Transverse colon (tissue), 4 donors: Measurements from ENCODE around the gene DNASE1L2.

Experiments used
- POLR2AphosphoS5 ChIP-seq, 3 donors: sonication (generic); formaldehyde crosslinking; IDR thresholded peaks; one replicate each; pipeline ENCODE4 v1.6.1; 2016; ENCODE audit warnings: antibody characterized with exemption in 3 of 3
- TF ChIP-seq, protein P1 (sequence below), 5 experiments: fragments of 200-600 bp in 3 of 5; fragments of 450-650 bp in 2 of 5; sonication (generic) in 3 of 5; IDR thresholded peaks; 1 replicate in 2 of 5; 2 replicates in 3 of 5; pipeline ENCODE4 v1.5.1; 2016 to 2017; ENCODE audit warnings: antibody characterized with exemption in 5 of 5, inconsistent platforms in 3 of 5, mild to moderate bottlenecking in 2 of 5, moderate library complexity in 1 of 5

DNA sequence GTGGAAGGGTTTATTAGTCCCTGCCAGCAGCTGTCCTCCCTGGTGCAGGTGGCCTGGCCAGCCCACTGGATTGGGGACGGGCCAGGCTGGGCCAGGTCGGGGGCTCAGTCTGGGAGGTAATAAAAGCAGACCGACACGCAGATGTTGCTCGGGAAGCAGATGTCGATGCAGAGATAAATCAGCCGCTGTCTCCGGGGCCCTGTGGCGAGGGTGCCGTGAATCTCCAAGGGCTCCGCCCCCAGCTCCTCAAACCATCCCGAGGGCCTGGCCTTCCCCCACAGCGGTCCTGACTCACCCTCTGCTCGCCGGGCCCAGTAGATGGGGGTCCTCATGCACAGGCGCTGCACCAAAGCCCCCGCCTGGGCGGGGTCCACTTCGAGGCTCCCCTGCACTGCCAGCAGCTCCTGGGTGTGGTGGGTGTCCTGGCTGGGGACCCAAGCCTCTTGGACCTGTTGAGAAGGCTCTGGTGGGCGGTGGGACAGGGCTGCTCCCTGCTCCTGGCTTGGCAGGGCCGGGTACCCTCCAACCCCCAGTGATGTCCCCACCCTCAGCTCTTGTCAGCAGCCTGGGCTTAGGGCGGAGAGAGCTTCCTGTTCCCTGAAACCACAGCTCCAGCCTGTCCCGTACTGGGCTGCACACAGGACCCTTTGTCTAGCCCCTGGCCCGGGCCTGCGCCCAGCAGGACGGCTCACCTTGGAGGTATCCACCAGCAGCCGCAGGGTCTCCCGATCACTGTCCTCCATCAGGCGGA, 26.8 kb upstream of the DNASE1L2 start:
- TF ChIP-seq, protein P1, sequence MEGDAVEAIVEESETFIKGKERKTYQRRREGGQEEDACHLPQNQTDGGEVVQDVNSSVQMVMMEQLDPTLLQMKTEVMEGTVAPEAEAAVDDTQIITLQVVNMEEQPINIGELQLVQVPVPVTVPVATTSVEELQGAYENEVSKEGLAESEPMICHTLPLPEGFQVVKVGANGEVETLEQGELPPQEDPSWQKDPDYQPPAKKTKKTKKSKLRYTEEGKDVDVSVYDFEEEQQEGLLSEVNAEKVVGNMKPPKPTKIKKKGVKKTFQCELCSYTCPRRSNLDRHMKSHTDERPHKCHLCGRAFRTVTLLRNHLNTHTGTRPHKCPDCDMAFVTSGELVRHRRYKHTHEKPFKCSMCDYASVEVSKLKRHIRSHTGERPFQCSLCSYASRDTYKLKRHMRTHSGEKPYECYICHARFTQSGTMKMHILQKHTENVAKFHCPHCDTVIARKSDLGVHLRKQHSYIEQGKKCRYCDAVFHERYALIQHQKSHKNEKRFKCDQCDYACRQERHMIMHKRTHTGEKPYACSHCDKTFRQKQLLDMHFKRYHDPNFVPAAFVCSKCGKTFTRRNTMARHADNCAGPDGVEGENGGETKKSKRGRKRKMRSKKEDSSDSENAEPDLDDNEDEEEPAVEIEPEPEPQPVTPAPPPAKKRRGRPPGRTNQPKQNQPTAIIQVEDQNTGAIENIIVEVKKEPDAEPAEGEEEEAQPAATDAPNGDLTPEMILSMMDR (IDR thresholded peaks at IDR 0.05): no peak
- no peak for TF ChIP-seq POLR2AphosphoS5 (IDR thresholded peaks at IDR 0.05)
